ENCODE measurements around the gene U2AF1L4.
A peak's percentile ranks its signal among the peaks of the same experiment; 100 is the strongest.
"Not testable (repeated sequence)": the region's sequence is repeated elsewhere in the genome, so short reads cannot be mapped to it uniquely, and the experiment has no call there.

The U2AF1L4 gene

DNA sequence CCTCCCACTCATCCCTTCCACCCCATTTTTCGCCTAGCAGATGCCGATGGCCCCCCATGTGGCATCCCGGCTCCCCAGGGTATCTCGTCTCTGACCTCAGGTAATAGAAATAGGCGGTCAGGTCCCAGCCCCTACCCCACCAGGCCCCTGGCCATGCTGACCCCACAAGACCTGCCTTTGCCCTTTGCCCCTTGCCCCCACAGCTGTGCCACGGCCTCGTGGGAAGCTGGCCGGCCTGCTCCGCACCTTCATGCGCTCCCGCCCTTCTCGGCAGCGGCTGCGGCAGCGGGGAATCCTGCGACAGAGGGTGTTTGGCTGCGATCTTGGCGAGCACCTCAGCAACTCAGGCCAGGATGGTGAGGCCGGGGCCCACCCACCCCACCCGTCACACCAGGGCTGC is 35.5 kb upstream of the U2AF1L4 start:
- DNase-seq (ENCODE audit: low spot score): no peak

DNA sequence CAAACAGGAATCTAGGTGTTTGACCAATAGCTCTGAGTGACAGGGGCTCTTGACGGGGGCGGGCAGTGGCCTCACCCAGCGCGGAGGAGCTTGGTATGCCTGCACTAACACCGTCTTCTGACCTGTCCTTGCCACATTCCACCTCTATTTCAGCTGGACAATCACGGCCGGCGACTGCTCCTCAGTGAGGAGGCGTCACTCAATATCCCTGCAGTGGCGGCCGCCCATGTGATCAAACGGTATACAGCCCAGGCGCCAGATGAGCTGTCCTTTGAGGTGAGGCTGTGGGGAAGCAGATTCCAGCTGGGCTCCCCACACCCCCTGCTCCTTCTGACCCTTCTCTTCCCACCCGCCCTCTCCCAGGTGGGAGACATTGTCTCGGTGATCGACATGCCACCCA is 34.8 kb upstream of the U2AF1L4 start:
- no peak for DNase-seq (ENCODE audit: low spot score)

DNA sequence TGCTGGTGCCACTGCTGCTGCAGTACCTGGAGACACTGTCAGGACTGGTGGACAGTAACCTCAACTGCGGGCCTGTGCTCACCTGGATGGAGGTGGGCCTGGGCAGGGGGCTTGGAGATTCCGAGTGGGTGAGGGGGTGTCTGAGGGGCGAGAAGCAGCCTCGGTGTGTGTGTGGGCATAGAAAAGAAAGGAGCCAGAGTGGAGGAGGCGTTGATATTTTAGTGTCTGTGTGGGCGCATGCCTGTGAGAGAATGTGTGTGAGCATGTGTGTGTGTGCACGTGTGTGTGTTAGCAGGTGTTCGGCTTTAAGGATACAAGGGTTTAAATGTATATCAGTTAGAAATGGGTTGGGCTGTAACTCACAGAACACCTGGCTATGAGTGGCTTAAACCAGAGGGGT is 33.8 kb upstream of the U2AF1L4 start:
- no peak for DNase-seq (ENCODE audit: low spot score)

DNA sequence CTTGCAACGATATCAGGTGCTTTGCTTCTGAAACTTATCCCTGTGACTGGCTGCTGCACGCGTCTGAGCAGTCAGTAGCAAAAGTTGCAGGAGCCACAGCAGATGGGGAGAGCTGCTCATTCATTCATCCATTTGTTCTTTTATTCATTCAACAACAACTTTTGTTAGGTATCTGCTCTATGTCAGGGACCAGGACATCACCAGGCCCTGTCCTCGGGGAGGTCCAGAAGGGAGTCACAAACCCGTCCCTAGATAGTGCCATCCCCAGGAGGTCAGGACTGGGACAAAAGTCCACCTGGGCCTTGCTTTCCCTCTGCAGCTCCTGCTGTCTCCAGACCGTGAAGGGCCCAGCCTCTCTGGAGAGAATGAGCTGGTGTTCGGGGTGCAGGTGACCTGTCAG is 32.7 kb upstream of the U2AF1L4 start:
- no peak for DNase-seq (ENCODE audit: low spot score)

GRCh38 chr19:35777086-35777841 is 32.0 kb upstream of the U2AF1L4 start:
- DNase-seq (ENCODE audit: low spot score): no peak

DNA sequence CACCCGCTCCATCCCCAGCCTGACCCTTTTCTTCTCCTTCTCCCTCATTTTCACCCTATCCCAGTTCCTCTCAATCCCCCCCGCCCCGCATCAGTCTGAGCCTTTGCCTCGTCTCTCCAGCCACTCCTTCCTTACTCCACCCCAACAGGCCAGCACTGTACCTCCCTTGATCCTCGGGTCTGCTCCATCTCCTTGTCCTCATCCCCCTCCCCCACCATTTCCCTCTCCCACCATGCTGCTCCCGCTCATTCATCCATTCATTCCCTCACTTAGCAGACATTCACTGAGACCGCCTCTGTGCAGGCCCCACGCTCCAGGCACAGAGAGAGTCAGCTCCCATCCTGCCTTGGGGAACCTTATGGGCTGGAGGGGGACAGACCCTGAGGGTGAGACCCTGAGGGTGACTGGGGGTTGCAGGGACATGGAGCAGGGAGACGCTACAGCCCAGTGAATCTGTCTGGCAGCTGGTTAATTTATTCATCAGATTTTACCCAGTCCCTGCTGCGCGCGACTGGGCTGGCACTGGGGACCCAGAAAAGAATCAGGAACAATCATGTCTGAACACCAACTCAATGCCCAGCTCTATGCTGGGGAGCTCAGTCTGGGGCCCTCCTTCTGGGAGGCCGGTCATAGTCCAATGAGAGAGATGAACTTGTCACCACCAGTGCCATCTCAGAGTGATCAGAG is 31.0 kb upstream of the U2AF1L4 start:
- no peak for DNase-seq (ENCODE audit: low spot score)

- peak; percentile 95 for DNase-seq (ENCODE audit: low spot score)
These were observed 30.3 kb upstream of the U2AF1L4 start, which contains the start of gene ARHGAP33 for GRCh38 chr19:35775298-35776101. TSS of gene ARHGAP33 (plus strand) at chr19:35775564. CDS start at chr19:35775659, 95 bp downstream.

GRCh38 chr19:35775046-35775297 is 29.8 kb upstream of the U2AF1L4 start:
- DNase-seq (ENCODE audit: low spot score): no peak

- DNase-seq (ENCODE audit: low spot score): no peak
These were observed 29.2 kb upstream of the U2AF1L4 start for GRCh38 chr19:35774274-35775045.

DNA sequence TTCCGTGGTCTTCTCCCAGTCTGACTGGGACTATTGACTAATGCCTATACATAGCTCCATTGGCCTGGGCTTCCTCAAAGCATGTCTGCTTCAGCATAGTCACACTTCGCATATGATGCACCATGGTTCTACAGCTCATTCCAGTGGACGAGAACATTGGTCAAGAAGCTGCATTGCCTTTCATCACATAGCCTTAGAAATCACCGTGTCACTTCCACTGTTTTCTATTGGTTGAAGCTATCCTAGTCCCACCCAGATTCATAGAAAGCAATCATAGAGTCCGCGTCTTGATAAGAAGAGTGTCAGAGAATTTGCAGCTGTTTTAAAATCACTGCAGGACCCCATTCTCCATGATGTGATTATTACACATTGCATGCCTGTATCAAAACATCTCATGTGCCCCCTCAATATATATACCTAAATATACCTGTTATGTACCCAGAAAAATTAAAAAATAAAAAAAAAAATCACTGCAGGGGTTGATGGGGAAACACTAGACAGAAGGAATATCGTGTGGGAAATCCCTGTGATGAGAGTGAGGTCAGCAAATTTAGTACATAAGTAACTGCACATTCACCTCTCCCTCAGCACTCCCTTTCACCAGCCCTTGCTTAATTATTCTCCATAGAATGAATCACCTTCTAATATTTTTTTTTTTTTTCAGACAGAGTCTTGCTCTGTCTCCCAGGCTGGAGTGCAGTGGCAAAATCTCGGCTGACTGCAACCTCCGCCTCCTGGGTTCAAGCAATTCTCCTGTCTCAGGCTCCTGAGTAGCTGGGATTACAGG is 28.0 kb upstream of the U2AF1L4 start:
- peak; percentile 43 for DNase-seq (ENCODE audit: low spot score)

DNA sequence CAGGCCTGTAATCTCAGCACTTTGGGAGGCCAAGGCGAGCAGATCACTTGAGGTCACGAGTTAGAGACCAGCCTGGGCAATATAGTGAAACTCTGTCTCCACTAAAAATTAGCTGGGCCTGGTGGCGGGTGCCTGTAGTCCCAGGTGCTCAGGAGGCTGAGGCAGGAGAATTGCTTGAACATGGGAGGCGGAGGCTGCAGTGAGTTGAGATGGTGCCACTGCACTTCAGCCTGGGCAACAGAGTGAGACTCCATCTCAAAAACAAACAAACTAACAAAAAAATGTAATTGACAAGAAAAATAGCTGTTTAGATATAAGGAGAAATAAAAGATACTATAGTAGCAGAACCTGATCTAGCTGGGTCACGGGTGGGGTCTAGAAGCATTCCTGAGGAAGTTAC is 27.1 kb upstream of the U2AF1L4 start:
- not testable (repeated sequence) for DNase-seq (ENCODE audit: low spot score)

DNA sequence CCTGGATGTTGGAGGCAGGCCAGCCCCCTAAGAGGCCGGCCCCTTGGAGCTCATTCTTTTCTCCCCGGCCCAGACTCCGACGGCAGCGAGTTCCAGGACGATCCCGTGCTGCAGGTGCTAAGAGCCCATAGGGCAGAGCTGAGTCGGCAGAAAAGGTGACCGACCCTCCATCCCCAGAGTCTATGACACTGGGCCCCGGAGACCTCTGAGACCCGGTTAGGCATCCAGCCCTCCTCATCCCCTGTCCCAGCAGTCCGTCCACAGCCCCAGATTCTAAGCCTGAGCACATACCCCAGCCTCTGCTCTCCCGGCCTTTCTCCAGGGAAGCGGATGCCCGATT is 22.8 kb upstream of the U2AF1L4 start:
- no peak for DNase-seq (ENCODE audit: low spot score)

DNA sequence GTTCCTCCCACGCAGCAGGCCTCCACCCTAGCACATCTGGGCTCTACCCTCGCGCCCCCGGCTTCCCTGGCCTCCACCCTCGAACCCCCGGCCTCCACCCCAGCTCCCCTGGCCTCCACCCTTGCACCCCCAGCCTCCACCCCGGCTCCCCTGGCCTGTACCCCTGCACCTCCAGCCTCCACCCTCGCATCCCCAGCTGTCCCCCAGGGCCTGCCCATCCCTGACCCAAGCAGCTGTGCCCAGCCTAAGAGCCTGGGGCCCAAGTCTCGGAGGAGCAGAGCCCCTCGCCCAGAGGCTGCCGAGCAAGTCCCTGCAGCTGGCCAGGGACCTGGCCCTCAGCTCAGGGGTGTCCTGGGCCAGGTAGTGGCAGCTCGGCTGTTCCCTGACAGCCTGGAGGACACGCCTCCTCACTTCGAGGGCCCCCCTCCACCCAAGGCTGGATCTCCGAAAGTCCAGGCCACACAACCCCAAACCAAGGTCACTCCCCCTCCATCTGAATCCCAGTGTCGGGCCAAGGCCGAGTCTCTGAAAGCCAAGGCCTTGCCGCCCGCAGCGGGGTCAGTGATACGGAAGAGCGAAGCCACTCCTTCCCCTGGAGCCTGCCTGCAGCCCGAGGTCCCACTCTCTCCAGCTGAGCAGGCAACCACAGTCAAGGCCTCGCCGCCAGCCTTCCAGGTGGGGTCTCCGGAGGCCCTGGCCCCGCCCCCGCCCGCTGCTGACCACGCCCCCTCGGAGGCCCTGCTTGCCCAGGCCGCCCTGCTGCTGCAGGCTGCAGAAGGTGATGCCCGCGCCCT is 22.3 kb upstream of the U2AF1L4 start:
- no peak for DNase-seq (ENCODE audit: low spot score)

DNA sequence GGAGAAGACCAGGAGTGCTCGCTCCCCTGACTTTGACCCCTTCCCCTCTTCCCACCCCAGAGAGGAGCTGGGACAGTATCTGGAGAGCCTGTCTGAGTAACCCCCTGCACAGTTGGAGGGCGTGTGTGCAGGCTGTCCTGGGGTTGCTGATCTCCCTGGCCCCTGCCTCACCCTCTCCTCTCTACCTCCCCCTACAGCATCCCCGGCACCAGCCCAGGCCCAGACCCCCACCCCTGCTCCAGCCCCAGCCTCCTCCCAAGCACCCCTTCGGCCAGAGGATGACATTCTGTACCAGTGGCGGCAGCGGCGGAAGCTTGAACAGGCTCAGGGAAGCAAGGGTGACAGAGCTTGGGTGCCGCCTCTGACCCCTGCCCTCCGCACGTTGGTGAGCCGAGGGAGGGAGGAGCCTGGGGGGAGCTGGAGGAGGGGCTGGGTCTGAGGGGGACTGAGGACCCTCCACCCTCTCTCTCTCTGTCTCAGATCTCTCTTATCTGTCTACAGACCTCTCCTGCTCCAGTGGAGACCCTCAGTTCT is 21.4 kb upstream of the U2AF1L4 start:
- DNase-seq (ENCODE audit: low spot score): no peak

DNA sequence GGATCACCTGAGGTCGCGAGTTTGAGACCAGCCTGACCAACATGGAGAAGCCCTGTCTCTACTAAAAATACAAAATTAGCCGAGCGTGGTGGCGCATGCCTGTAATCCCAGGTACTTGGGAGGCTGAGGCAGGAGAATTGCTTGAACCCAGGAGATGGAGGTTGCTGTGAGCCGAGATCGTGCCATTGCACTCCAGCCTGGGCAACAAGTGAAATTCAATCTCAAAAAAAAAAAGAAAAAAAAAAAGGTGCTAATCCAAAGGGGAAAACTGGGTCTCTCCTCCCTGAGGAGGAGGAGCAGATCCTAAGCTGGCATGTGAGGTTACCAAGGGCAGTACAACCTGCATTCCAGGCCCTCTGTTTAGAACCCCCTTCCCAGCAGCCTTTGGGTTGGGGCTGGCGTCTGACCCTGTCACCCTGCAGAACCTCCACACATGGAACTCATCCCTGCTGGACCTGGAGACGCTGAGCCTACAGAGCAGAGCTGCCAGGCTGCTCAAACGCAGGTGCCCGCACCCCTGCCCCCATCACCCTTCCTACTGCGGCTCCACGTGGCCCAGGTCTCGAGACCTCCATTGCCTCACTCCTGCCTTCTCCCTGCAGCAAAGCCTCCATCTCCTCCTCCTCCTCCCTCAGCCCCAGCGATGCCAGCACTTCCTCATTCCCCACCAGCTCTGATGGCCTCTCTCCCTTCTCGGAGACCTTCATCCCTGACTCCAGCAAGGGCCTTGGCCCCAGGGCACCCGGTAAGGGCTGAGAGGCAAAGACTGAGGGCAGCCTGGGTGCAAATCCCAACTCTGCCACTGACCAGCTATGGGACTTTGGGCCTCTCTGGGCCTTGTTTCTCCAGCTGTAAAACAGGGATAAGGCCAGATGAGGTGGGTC is 19.5 kb upstream of the U2AF1L4 start:
- DNase-seq (ENCODE audit: low spot score): no peak

DNA sequence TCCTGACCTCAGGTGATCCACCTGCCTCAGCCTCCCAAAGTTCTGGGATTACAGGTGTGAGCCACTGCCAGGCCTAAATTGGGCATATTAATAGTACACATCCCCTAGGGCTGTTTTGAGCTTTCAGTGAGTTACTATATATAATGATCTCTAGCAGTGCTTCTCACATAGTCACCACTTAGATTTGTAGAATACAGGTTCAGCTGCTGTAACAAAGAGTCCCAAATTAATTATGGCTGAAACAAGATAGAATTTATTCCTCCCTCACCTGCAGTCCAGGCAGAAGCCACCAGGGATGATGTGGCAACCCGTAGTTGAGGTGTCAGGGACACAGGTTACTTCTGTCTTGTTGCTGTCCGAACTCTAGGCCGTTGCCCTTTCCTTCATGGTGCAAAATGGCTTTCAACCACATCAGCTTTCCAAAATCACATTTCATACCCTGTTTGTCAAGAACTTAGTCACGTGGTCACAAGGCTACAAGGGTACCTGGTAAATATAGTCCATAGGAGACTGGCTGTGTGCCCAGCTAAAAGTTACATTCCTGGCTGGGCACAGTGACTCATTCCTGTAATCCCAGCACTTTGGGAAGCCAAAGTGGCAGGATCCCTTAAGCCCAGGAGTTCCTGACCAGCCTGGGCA is 15.6 kb upstream of the U2AF1L4 start:
- no peak for DNase-seq (ENCODE audit: low spot score)

GRCh38 chr19:35759697-35760096 is 14.5 kb upstream of the U2AF1L4 start:
- no peak for DNase-seq (ENCODE audit: low spot score)

DNA sequence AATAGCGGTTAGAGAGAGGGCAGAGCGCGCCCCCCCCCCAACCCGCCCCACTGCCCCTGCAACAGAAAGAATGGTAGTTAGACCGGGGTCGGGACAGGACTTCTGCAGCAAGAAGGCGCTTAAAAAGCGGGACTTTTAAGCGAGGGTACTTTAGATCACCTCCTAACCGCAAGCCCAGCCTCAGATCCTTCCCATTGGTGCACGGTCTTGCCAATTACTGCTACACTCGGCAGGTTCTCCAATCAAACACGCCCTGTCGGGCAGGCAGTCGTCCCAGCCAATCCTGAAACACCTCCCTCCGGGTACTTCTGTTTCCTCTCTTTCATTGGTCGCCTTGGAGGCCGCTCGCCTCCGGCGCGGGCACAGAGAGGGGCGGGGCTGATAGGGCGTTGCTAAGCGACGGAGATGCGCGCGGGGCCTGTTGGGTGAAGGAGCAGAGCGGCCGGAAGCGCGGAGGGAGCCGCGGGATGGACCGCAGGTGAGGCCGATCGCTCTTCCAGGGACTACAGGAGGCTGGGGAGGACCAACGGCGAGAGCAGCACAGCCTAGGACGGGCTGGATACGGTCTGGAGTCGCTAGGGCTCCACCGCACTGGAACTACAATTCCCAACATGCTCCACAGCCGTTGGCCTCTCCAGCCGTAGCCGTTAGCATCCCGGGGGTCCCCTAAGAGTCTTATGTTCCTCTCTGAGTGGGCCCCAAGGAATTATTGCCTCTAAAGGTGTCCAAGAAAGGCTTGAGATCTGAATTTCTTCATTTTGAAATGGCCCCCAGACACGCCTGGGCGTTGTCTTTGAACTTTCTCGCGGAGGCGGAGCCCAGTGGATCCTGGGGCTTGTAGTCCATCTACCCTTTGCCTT is 12.8 kb upstream of the U2AF1L4 start, which contains the start of gene PROSER3:
Gene PROSER3 (plus strand): TSS at position 428 of the 860 bp plus-strand sequence. CDS start 40 bp downstream, at position 468.
- peak; percentile 100 for DNase-seq (ENCODE audit: low spot score)
